ENCODE results near the gene OSBPL8. TPM values are rescaled to one million over a fixed set of nuclear protein-coding genes. Genes with fewer than 3 reads are reported as not detected.

Gene OSBPL8
- total and polyA plus RNA-seq, 4 donors: 6.9 to 32.5 (median 22.9) TPM

DNA sequence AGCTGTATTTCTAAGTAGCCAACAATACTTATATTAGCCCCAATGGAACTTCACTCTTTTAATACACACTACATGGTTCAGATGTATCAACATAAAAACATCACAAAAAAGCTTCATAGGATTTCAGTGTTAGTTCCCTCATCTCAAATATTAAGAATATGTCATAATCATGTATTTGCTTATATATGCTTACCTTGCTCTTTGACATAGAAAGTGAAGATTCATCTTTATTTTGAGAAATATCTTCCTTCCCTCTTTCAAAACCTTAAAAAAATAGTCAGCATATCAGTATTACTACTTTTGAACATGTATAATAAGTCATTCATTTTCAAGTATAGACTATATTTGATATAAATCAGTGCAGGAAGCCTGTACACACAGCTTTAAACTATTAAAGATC, 149.2 kb downstream of the OSBPL8 start (continued):
- TF ChIP-seq HNF4A (conservative IDR thresholded peaks at IDR 0.05) (no peak), RXRA (IDR thresholded peaks at IDR 0.05) (no peak), FOXA1 (IDR thresholded peaks at IDR 0.05) (no peak), NR2F2 (IDR thresholded peaks at IDR 0.05) (no peak), TAF1 (conservative IDR thresholded peaks at IDR 0.05) (no peak), GABPA (IDR thresholded peaks at IDR 0.05 in 1 of 2, conservative IDR thresholded peaks at IDR 0.05 in 1 of 2) (no peak)
- TF ChIP-seq, protein P1, sequence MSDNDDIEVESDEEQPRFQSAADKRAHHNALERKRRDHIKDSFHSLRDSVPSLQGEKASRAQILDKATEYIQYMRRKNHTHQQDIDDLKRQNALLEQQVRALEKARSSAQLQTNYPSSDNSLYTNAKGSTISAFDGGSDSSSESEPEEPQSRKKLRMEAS (IDR thresholded peaks at IDR 0.05): no peak
- TF ChIP-seq, protein P2, sequence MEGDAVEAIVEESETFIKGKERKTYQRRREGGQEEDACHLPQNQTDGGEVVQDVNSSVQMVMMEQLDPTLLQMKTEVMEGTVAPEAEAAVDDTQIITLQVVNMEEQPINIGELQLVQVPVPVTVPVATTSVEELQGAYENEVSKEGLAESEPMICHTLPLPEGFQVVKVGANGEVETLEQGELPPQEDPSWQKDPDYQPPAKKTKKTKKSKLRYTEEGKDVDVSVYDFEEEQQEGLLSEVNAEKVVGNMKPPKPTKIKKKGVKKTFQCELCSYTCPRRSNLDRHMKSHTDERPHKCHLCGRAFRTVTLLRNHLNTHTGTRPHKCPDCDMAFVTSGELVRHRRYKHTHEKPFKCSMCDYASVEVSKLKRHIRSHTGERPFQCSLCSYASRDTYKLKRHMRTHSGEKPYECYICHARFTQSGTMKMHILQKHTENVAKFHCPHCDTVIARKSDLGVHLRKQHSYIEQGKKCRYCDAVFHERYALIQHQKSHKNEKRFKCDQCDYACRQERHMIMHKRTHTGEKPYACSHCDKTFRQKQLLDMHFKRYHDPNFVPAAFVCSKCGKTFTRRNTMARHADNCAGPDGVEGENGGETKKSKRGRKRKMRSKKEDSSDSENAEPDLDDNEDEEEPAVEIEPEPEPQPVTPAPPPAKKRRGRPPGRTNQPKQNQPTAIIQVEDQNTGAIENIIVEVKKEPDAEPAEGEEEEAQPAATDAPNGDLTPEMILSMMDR (IDR thresholded peaks at IDR 0.05; ENCODE audit: low read depth, low read length, missing input control): no peak

- no peak for DNase-seq (ENCODE audit: low spot score)
- no peak overlapping the region for H3K4me3 ChIP-seq (ENCODE audit: low read depth in 1 of 3, low read length in 3 of 3)
- no peaks in the 10 kb centered on the region for H3K9me3 ChIP-seq (ENCODE audit: control insufficient read depth in 4 of 4, low read length in 3 of 4)
- H3K4me1 ChIP-seq (ENCODE audit: control insufficient read depth in 4 of 4, insufficient read depth in 4 of 4, low read length in 3 of 4): no peaks in the 10 kb centered on the region
- TF ChIP-seq HNF4A (conservative IDR thresholded peaks at IDR 0.05): no peak
- TF ChIP-seq RXRA (IDR thresholded peaks at IDR 0.05): no peak
- TF ChIP-seq YY1 (IDR thresholded peaks at IDR 0.05): no peak
- TF ChIP-seq NR2F2 (IDR thresholded peaks at IDR 0.05): no peak
- TF ChIP-seq, protein P3, sequence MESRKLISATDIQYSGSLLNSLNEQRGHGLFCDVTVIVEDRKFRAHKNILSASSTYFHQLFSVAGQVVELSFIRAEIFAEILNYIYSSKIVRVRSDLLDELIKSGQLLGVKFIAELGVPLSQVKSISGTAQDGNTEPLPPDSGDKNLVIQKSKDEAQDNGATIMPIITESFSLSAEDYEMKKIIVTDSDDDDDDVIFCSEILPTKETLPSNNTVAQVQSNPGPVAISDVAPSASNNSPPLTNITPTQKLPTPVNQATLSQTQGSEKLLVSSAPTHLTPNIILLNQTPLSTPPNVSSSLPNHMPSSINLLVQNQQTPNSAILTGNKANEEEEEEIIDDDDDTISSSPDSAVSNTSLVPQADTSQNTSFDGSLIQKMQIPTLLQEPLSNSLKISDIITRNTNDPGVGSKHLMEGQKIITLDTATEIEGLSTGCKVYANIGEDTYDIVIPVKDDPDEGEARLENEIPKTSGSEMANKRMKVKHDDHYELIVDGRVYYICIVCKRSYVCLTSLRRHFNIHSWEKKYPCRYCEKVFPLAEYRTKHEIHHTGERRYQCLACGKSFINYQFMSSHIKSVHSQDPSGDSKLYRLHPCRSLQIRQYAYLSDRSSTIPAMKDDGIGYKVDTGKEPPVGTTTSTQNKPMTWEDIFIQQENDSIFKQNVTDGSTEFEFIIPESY (IDR thresholded peaks at IDR 0.05): no peak
- TF ChIP-seq, protein P1 (IDR thresholded peaks at IDR 0.05): no peak
- TF ChIP-seq HNF4G (IDR thresholded peaks at IDR 0.05): no peak
- TF ChIP-seq EGR1 (IDR thresholded peaks at IDR 0.05; ENCODE audit: low read depth in 2 of 2): no peak
- no peak for TF ChIP-seq RAD21 (IDR thresholded peaks at IDR 0.05)
- TF ChIP-seq JUND (IDR thresholded peaks at IDR 0.05): no peak
- TF ChIP-seq TAF1 (conservative IDR thresholded peaks at IDR 0.05): no peak
- TF ChIP-seq ATF3 (IDR thresholded peaks at IDR 0.05): no peak
- TF ChIP-seq, protein P4, sequence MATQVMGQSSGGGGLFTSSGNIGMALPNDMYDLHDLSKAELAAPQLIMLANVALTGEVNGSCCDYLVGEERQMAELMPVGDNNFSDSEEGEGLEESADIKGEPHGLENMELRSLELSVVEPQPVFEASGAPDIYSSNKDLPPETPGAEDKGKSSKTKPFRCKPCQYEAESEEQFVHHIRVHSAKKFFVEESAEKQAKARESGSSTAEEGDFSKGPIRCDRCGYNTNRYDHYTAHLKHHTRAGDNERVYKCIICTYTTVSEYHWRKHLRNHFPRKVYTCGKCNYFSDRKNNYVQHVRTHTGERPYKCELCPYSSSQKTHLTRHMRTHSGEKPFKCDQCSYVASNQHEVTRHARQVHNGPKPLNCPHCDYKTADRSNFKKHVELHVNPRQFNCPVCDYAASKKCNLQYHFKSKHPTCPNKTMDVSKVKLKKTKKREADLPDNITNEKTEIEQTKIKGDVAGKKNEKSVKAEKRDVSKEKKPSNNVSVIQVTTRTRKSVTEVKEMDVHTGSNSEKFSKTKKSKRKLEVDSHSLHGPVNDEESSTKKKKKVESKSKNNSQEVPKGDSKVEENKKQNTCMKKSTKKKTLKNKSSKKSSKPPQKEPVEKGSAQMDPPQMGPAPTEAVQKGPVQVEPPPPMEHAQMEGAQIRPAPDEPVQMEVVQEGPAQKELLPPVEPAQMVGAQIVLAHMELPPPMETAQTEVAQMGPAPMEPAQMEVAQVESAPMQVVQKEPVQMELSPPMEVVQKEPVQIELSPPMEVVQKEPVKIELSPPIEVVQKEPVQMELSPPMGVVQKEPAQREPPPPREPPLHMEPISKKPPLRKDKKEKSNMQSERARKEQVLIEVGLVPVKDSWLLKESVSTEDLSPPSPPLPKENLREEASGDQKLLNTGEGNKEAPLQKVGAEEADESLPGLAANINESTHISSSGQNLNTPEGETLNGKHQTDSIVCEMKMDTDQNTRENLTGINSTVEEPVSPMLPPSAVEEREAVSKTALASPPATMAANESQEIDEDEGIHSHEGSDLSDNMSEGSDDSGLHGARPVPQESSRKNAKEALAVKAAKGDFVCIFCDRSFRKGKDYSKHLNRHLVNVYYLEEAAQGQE (IDR thresholded peaks at IDR 0.05): no peak
- no peak for TF ChIP-seq FOXA1 (IDR thresholded peaks at IDR 0.05)
- TF ChIP-seq FOXA2 (IDR thresholded peaks at IDR 0.05): no peak
- no peak for TF ChIP-seq SP1 (IDR thresholded peaks at IDR 0.05)
- TF ChIP-seq, protein P2 (IDR thresholded peaks at IDR 0.05; ENCODE audit: low read depth, low read length, missing input control): no peak
- no peak for TF ChIP-seq GABPA (IDR thresholded peaks at IDR 0.05 in 1 of 2, conservative IDR thresholded peaks at IDR 0.05 in 1 of 2)
- no peak overlapping the region for H3K27ac ChIP-seq (ENCODE audit: low read depth in 1 of 2, low read length in 2 of 2)
- no peaks in the 10 kb centered on the region for H3K27me3 ChIP-seq (ENCODE audit: control insufficient read depth in 4 of 4, insufficient read depth in 4 of 4, low read length in 3 of 4)
- H3K36me3 ChIP-seq (ENCODE audit: control insufficient read depth in 4 of 4, insufficient read depth in 3 of 4, low read depth in 1 of 4, low read length in 3 of 4): peaks cover 0 to 1% (median 0%) of the 10 kb centered on the region in 4 donors
- no peak overlapping the region for H3K9ac ChIP-seq (ENCODE audit: low read depth in 1 of 2, low read length in 2 of 2)
- 97% methylated on average over 1 of the region's 1 CpG for WGBS
Measured at GRCh38 chr12:76409074-76409473, 150.5 kb downstream of the OSBPL8 start.

Measured in liver (tissue), 9 donors.